GM18511 (cell line): ENCODE results near the gene KLHL15.
A peak's percentile ranks its signal among the peaks of the same experiment; 100 is the strongest.
"Not testable (repeated sequence)": the region's sequence is repeated elsewhere in the genome, so short reads cannot be mapped to it uniquely, and the experiment has no call there.

Experiments
- ATAC-seq: cut with Tn5 transposase; IDR thresholded peaks from one replicate; pipeline ENCODE4 v1.9.1; 2021; ENCODE audit warnings: mild to moderate bottlenecking, moderate library complexity; ENCODE audit not compliant: unreplicated experiment

The KLHL15 gene

DNA sequence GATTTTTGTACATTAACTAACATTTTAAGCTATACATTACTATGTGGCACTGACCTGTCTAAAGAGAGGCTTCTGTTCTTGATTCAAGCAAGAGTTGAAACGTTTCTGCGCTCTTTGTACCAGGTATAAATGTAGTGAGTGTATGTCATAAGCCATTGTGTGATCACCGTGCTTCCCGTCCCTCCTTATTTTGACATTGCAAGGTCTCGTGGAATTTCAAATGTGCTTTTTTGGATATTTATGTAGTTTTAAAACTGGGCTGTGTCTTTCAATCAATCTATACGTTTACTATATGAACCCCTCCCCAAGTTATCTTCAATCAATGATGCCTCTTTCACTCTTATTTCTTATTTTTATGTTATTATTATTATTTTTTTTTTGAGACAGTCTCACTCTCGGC lies at the start of gene KLHL15:
KLHL15 (minus strand) TSS at position 101 of the 400 bp plus-strand sequence. CDS start 20,493 bp downstream, outside the sequence.
- ATAC-seq = no peak

DNA sequence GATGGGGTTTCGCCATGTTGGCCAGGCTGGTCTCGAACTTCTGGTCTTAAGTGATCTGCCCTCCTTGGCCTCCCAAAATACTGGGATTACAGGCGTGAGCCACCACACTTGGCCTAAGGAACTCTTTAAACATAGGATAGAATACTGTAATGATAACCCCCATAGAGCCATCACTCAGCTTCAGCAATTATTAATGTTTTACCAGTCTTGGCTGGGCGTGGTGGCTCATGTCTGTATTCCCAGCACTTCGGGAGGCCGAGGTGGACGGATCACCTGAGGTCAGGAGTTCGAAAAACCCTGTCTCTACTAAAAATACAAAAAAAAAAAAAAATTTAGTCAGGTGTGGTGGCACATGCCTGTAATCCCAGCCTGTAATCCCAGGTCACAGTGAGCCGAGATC lies 42.9 kb upstream of the KLHL15 start:
- ATAC-seq = no peak

DNA sequence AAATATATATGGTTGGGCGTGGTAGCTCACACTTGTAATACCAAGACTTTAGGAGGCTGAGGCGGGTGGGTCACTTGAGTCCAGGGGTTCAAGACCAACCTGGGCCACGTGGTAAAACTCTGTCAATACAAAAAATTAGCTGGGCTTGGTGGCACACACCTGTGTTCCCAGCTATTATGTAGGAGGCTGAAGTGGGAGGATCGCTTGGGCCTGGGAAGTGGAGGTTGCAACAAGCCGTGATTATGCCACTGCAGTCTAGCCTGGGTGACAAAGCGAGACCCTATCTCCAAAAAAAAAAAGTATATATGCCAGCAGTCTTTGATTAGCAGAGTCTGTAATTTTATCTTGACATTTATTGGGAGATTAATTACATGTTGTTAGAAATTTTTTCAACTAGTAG lies 36.5 kb upstream of the KLHL15 start:
- ATAC-seq = no peak

DNA sequence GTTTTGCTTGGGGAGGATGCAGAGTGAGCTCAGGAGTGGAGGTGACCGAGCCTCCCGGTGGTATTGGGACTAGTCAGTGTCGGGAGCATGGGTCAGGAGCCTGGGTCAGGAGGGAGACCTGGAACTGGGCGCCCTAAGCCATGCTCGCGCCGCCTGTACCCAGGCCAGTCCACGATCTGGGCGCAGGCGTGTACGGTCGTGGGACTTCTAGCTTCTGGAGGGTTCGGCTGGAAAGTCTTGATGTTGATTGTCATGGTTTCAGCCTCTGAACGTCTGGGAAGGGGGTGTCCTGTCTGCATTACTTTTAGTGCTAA lies 28.0 kb upstream of the KLHL15 start:
- peak; percentile 20 for ATAC-seq

GRCh38 chrX:24054182-24055042 lies 27.4 kb upstream of the KLHL15 start, which contains the start of gene EIF2S3:
EIF2S3 (plus strand) TSS chrX:24054956; CDS start chrX:24054969, 13 bp downstream.
- peak; percentile 91 for ATAC-seq

- not testable (repeated sequence) for ATAC-seq
Measured at GRCh38 chrX:24050522-24051318, 23.7 kb upstream of the KLHL15 start.

DNA sequence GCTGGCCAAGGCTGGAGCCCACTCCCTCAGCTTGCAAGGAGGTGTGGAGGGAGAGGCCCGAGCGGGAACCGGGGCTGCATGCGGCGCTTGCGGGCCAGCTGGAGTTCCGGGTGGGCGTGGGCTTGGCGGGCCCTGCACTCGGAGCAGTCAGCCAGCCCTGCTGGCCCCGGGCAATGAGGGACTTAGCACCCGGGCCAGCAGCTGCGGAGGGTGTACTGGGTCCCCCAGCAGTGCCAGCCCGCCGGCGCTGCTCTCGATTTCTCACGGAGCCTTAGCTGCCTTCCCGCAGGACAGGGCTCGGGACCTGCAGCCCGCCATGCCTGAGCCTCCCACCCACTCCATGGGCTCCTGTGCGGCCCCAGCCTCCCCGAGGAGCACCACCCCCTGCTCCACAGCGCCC lies 22.7 kb upstream of the KLHL15 start:
- ATAC-seq = not testable (repeated sequence)

GRCh38 chrX:24046060-24046459 lies 19.1 kb upstream of the KLHL15 start:
- not testable (repeated sequence) for ATAC-seq

DNA sequence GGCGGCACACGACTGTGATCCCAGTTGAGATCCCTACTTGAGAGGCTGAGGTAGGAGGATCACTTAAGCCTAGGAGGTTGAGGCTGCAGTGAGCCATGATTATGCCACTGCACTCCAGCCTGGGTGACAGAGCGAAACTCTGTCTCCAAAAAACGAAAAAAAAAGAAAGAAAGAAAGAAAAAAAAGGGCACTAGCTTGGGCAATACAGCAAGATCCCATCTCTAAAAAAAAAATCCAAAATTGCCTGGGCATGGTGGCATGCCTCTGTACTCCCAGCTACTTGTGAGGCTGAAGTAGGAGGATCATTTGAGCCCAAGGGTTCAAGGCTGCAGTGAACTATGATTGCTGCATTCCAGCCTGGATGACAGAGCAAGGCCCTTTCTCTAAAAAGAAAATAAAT lies 10.7 kb upstream of the KLHL15 start:
- ATAC-seq = no peak

DNA sequence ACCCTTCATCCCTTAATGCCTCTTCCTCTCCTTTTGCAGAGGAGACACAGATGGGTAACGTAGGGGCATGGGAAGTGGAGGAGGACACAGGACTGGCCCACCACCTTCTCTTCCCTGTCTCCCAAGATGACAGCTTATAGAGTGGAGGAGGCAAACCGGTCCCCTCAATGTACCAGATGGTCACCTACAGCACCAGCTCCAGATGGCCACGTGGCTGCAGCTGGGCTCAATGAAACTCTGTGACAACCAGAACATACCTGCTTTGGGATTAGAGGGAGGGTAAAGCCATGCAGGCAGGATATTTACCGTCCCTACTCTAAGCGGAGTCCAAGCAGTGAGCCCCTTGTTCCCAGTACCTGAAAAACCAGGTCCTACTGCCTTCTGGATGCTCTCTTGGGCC lies 7.5 kb upstream of the KLHL15 start:
- ATAC-seq = no peak

GRCh38 chrX:24030597-24030996 lies 3.6 kb upstream of the KLHL15 start:
- ATAC-seq = no peak

DNA sequence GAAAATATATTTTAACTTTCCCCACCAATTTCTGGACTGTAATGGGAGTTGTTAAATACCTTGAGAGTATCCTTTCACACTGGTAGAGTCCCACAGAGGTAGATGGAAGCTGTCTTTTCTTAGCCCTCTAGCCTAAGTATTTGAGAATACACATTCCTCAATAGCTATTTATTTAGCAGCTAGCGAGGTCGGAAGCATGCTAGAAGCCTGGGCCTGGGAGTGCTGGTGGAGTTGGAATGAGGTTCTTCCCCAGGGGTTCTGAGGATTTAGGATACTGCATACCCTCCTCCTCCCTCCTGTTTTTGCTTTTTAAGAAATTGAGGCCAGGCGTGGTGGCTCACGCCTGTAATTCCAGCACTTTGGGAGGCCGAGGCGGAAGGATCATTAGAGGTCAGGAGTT lies 999 bp upstream of the KLHL15 start:
- no peak for ATAC-seq

GRCh38 chrX:24026432-24026831 lies 554 bp downstream of the KLHL15 start:
- no peak for ATAC-seq

DNA sequence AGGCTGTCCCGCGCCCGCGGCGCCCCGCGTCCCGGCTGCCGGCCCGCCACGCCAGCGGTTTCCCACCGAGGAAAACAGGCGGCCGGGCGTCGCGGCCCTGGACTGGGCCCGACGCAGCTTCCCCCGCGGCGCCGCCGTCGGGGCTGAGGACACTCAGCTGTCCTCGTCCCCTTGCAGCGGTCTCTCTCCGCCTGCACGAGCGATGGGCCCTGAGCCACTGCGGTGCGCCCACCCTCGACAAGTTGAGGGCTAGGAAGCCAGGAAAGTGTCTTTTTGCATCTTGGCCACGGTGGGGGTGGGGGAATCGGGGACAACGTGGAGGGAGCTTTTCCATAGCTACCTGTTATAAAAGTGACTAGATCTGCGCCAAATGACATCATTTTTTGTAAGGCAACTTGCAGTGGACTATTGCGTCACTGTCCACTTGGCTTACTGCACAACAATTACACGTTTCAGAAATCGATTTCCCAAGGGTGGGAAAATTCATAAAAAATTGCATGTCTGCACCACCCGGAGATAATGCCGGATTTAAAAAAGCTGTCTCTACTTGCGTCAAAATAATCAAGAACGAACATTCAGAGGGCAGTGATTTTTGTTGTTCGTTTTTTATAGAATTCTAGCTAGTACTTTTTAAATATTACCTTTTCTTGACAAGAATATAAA lies 1.1 kb downstream of the KLHL15 start:
- peak; percentile 44 for ATAC-seq

DNA sequence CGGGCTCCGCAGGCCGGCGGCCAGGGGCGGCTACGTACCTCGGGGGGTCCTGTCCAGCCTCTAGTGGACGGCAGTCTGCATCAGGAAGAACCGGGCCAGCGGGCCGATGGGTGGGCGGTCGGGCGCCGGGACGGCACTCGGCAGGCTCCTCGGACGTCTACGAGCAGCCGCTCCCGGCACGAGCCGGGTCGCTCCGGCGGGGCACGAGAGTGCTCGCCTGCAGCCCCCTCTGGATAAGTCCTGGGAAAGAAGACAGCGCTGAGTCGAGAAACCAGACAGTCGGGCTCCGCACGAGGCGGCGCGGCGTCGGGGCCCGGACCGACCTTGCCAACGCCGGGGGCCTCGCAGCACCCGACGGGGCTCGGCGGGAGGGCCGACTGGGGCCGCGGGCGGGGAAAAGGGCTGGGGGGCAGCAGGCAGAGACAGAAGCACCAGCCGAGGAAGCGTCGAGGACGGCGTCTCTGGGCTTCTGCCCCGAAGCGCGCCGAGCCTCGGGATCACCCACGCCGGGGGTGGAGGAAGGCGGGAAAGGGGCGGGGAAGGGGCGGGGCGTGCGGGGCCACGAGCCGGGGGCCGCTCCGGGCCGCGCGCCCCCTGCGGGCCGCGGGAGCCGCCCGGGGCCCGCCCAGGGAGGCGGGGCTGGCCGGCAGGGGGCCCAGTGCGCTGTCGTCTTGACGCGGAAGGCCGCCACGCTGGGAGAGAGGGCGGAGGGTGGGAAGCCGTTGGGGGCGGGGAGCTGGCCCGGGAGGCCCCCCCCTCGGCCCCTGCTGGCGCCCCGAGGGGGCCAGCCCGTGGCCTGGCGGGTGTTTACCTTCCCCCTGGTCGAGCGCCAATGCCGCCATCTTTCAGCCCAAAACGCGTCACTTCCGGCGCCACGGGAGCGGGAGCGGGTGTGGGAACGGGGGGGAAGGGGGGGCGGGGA lies 1.9 kb downstream of the KLHL15 start:
- peak; percentile 87 for ATAC-seq

DNA sequence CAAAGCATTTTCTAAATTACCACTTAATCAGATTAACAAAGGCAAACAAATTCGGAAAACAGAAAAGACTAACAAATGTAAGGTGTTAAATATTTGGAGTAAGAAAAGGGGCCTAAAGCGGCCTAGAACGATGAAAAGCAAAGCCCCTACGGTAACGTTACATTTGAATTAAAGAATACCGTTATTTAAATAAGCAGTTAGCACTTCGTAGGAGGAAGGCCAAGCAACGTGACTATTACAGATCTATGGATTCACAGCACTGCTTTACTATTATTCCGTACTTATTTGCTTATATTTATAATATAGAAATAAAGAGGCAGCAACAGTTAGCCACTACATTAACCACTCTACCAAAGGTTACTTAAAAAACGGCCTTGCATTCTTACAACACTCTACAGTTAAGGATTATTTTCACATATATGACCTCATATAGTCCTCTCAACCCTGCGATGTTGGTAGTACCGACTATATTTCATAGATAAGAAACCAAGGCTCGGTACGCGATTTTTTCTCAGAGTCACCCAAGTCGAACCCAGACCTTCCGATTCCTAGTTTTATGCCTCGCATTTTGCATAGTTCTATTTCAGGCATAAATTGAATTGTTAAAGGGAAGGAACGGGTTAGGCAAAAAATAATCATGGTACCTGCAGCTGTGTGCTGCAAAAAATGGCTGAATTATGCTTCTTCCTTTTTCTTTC lies 2.9 kb downstream of the KLHL15 start:
- no peak for ATAC-seq

- ATAC-seq = no peak
Measured at GRCh38 chrX:24023544-24023943, 3.4 kb downstream of the KLHL15 start.

DNA sequence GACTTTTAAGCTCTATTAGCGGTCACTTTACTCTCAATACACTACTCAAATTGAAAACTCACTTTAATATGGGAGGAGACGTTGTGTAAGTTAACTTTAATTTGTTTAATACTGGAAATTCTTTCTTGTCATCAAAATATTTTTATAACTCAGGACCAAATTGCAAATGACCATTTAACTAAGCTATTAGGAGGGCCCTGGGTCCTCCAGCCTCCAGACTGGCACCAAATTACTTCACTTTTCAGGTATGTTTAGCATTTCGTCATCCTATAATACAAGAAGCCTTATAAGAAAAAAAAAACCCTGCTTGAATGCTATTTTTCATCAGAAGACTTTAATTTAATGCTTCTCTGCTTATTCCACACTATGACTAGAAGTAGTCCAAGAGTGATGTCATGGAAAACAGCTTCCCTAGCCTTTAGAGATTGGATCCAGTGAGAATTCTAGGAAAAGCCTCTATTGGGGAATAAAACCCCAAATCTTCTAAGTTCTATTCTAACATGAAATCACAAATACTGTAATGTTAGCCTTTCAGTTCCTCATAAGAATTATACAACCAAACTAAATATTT lies 6.6 kb downstream of the KLHL15 start:
- no peak for ATAC-seq

DNA sequence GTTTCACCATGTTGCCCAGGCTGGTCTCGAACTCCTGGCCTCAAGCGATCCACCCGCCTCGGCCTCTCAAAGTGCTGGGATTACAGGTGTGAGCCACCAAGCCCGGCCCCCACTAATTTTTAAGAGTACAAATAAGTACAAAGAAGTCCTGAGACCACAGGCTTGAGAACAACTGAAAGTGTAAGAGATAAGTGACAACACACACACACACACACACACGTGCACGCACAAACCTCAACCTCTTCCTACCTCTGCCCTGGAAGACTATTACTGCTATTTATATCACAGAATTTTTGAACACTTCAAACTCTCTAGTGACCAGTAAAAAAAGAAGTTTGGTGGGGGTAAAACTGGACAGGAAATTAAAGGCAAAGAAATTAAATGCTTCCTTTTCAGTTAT lies 7.5 kb downstream of the KLHL15 start:
- no peak for ATAC-seq

- ATAC-seq = no peak
Measured at GRCh38 chrX:24018809-24019208, 8.2 kb downstream of the KLHL15 start.
